A673 (cell line): Measurements from ENCODE around the gene TP53I13.

Source experiments
- CTCF ChIP-seq: fragments of 300-800, 200-600 bp; sonication (generic); conservative IDR thresholded peaks from 2 replicates; pipeline ENCODE4 v1.5.1; 2017; ENCODE audit warnings: low read depth, mild to moderate bottlenecking, antibody characterized with exemption, low read length, moderate library complexity, mixed read lengths
- EZH2 ChIP-seq: fragments of 200-600 bp; sonication (generic); IDR thresholded peaks from 2 replicates; pipeline ENCODE4 v1.6.1; 2017; ENCODE audit warnings: borderline replicate concordance, low read depth, mild to moderate bottlenecking, mixed read lengths, antibody characterized with exemption, low read length; ENCODE audit not compliant: poor library complexity, severe bottlenecking

- no peak for TF ChIP-seq CTCF
- no peak for TF ChIP-seq EZH2
Measured at GRCh38 chr17:29566473-29567303, 1.8 kb upstream of the TP53I13 start, which contains the start of gene ABHD15.
